SK-N-SH treated with all-trans-retinoic acid at 6 μM for 48 hours (cell line): ENCODE data around the gene OST4.

Source experiments
- ATAC-seq: fragments of 200-7000 bp; cut with Tn5 transposase; 3 replicates; pipeline ENCODE4 v1.9.1; 2020; ENCODE audit warnings: mild to moderate bottlenecking, moderate library complexity
- ARNTL ChIP-seq: fragments of 450-650 bp; formaldehyde crosslinking; IDR thresholded peaks from 2 replicates; pipeline ENCODE4 v1.5.0; 2020; ENCODE audit warnings: low read depth, mild to moderate bottlenecking, moderate library complexity, borderline replicate concordance
- BACH2 ChIP-seq: fragments of 250-450 bp; sonication (Bioruptor Pico); IDR thresholded peaks from 2 replicates; pipeline ENCODE4 v1.9.0; 2021; ENCODE audit warnings: mild to moderate bottlenecking, borderline replicate concordance
- CREB5 ChIP-seq: fragments of 250-450 bp; sonication (Bioruptor Pico); IDR thresholded peaks from 2 replicates; pipeline ENCODE4 v1.5.1; 2020; ENCODE audit warnings: low read depth, mild to moderate bottlenecking, moderate library complexity
- CSDC2 ChIP-seq: fragments of 250-450 bp; sonication (Bioruptor Pico); IDR thresholded peaks from 2 replicates; pipeline ENCODE4 v1.5.0; 2020; ENCODE audit warnings: mild to moderate bottlenecking, moderate library complexity
- CSRNP3 ChIP-seq: fragments of 250-450 bp; sonication (Bioruptor Pico); IDR thresholded peaks from 2 replicates; pipeline ENCODE4 v1.5.1; 2021; ENCODE audit warnings: mild to moderate bottlenecking, moderate library complexity
- ESRRG ChIP-seq: fragments of 250-450 bp; sonication (Bioruptor Pico); IDR thresholded peaks from 2 replicates; pipeline ENCODE4 v1.6.1; 2021; ENCODE audit warnings: mild to moderate bottlenecking
- GLIS3 ChIP-seq: fragments of 250-450 bp; sonication (Bioruptor Pico); IDR thresholded peaks from 2 replicates; pipeline ENCODE4 v1.5.0; 2020; ENCODE audit warnings: mild to moderate bottlenecking, moderate library complexity
- ISL1 ChIP-seq: fragments of 250-450 bp; sonication (Bioruptor Pico); IDR thresholded peaks from 2 replicates; pipeline ENCODE4 v2.1.2; 2022; ENCODE audit warnings: mild to moderate bottlenecking, moderate library complexity
- OSR1 ChIP-seq: fragments of 250-450 bp; sonication (Bioruptor Pico); IDR thresholded peaks from 2 replicates; pipeline ENCODE4 v1.8.0; 2022; ENCODE audit warnings: moderate library complexity, mild to moderate bottlenecking, inconsistent platforms
- POU6F1 ChIP-seq: fragments of 250-450 bp; sonication (Bioruptor Pico); IDR thresholded peaks from 2 replicates; pipeline ENCODE4 v1.8.0; 2021; ENCODE audit warnings: low read depth, mild to moderate bottlenecking, moderate library complexity, borderline replicate concordance
- PPARA ChIP-seq: fragments of 250-450 bp; sonication (Bioruptor Pico); IDR thresholded peaks from 2 replicates; pipeline ENCODE4 v1.5.0; 2020; ENCODE audit warnings: mild to moderate bottlenecking, borderline replicate concordance
- RARB ChIP-seq: fragments of 250-450 bp; sonication (Bioruptor Pico); IDR thresholded peaks from 2 replicates; pipeline ENCODE4 v1.8.0; 2021; ENCODE audit warnings: mild to moderate bottlenecking, moderate library complexity
- SNAI2 ChIP-seq: fragments of 250-450 bp; sonication (Bioruptor Pico); IDR thresholded peaks from 2 replicates; pipeline ENCODE4 v1.5.0; 2020; ENCODE audit warnings: mild to moderate bottlenecking, moderate library complexity
- TCF4 ChIP-seq: fragments of 250-450 bp; sonication (Bioruptor Pico); IDR thresholded peaks from 2 replicates; pipeline ENCODE4 v1.8.0; 2021; ENCODE audit warnings: mild to moderate bottlenecking, moderate library complexity, borderline replicate concordance
- TOX ChIP-seq: fragments of 250-450 bp; sonication (Bioruptor Pico); IDR thresholded peaks from 2 replicates; pipeline ENCODE4 v1.8.0; 2021; ENCODE audit warnings: mild to moderate bottlenecking, moderate library complexity, borderline replicate concordance
- TSHZ2 ChIP-seq: fragments of 250-450 bp; sonication (Bioruptor Pico); IDR thresholded peaks from 2 replicates; pipeline ENCODE4 v1.5.0; 2020; ENCODE audit warnings: mild to moderate bottlenecking, moderate library complexity
- ZC3H10 ChIP-seq: fragments of 250-450 bp; sonication (Bioruptor Pico); IDR thresholded peaks from 2 replicates; pipeline ENCODE4 v1.5.1; 2021; ENCODE audit warnings: mild to moderate bottlenecking, moderate library complexity
- ZFP3 ChIP-seq: fragments of 250-450 bp; sonication (Bioruptor Pico); IDR thresholded peaks from 2 replicates; pipeline ENCODE4 v1.5.0; 2020; ENCODE audit warnings: mild to moderate bottlenecking, moderate library complexity
- ZFP30 ChIP-seq: fragments of 450-650 bp; formaldehyde crosslinking; IDR thresholded peaks from 2 replicates; pipeline ENCODE4 v1.5.0; 2022; ENCODE audit warnings: mild to moderate bottlenecking, moderate library complexity
- ZNF565 ChIP-seq: fragments of 450-650 bp; formaldehyde crosslinking; conservative IDR thresholded peaks from 2 replicates; pipeline ENCODE4 v1.5.0; 2020; ENCODE audit warnings: low read depth, mild to moderate bottlenecking, moderate library complexity
- ZNF70 ChIP-seq: fragments of 450-650 bp; formaldehyde crosslinking; IDR thresholded peaks from 2 replicates; pipeline ENCODE4 v1.5.0; 2020; ENCODE audit warnings: mild to moderate bottlenecking, moderate library complexity
- ZNF8 ChIP-seq: fragments of 450-650 bp; formaldehyde crosslinking; IDR thresholded peaks from 2 replicates; pipeline ENCODE4 v1.5.0; 2020; ENCODE audit warnings: mild to moderate bottlenecking, moderate library complexity
- TF ChIP-seq, protein P1 (sequence below): fragments of 250-450 bp; sonication (Bioruptor Pico); IDR thresholded peaks from 2 replicates; pipeline ENCODE4 v1.8.0; 2020; ENCODE audit warnings: mild to moderate bottlenecking, moderate library complexity, borderline replicate concordance

The OST4 gene

GRCh38 chr2:27086090-27086723 lies 14.8 kb upstream of the OST4 start:
- peak; percentile 82 for ATAC-seq
- TF ChIP-seq OSR1 (CRISPR knock-in tag) (no peak), POU6F1 (CRISPR knock-in tag) (no peak), PPARA (CRISPR knock-in tag) (no peak), RARB (CRISPR knock-in tag) (no peak), CSDC2 (CRISPR knock-in tag) (no peak), ESRRG (CRISPR knock-in tag) (no peak), TCF4 (no peak), ISL1 (no peak), ZFP3 (CRISPR knock-in tag) (no peak), ZNF565 (CRISPR knock-in tag) (no peak), BACH2 (CRISPR knock-in tag) (no peak), CSRNP3 (CRISPR knock-in tag) (no peak), GLIS3 (CRISPR knock-in tag) (peak; percentile 51; the same call in 1 of the 2 replicates), ZNF8 (CRISPR knock-in tag) (no peak), ZNF70 (peak; percentile 12; the same call in 1 of the 2 replicates), ARNTL (CRISPR knock-in tag) (peak; percentile 76; the same call in 1 of the 2 replicates), CREB5 (CRISPR knock-in tag) (no peak), ZFP30 (CRISPR knock-in tag) (no peak), TOX (no peak), ZC3H10 (CRISPR knock-in tag) (no peak), TSHZ2 (CRISPR knock-in tag) (peak; percentile 29; the same call in 1 of the 2 replicates), SNAI2 (CRISPR knock-in tag) (no peak)
- TF ChIP-seq, protein P1, sequence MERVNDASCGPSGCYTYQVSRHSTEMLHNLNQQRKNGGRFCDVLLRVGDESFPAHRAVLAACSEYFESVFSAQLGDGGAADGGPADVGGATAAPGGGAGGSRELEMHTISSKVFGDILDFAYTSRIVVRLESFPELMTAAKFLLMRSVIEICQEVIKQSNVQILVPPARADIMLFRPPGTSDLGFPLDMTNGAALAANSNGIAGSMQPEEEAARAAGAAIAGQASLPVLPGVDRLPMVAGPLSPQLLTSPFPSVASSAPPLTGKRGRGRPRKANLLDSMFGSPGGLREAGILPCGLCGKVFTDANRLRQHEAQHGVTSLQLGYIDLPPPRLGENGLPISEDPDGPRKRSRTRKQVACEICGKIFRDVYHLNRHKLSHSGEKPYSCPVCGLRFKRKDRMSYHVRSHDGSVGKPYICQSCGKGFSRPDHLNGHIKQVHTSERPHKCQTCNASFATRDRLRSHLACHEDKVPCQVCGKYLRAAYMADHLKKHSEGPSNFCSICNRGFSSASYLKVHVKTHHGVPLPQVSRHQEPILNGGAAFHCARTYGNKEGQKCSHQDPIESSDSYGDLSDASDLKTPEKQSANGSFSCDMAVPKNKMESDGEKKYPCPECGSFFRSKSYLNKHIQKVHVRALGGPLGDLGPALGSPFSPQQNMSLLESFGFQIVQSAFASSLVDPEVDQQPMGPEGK (CRISPR knock-in tag) = no peak

DNA sequence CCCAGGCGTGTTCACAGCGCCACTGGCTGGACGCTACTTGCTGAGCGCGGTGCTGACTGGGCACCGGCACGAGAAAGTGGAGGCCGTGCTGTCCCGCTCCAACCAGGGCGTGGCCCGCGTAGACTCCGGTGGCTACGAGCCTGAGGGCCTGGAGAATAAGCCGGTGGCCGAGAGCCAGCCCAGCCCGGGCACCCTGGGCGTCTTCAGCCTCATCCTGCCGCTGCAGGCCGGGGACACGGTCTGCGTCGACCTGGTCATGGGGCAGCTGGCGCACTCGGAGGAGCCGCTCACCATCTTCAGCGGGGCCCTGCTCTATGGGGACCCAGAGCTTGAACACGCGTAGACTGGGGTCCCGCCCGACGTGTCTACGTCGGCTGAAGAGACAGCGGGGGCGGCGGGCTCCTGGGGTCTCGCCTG lies 14.2 kb upstream of the OST4 start:
- TF ChIP-seq ESRRG (CRISPR knock-in tag) (no peak), GLIS3 (CRISPR knock-in tag) (peak; percentile 57; the same call in 1 of the 2 replicates), RARB (CRISPR knock-in tag) (no peak), TSHZ2 (CRISPR knock-in tag) (peak; percentile 30; the same call in 1 of the 2 replicates), TOX (no peak)
- TF ChIP-seq, all 23 proteins: peak for 2
- ATAC-seq = peak; percentile 54
